Immature natural killer cell (primary cell): ENCODE results near the gene PTPDC1. TPM values are rescaled to one million over a fixed set of nuclear protein-coding genes. Genes with fewer than 3 reads are reported as not detected.
"Not testable (repeated sequence)": the region's sequence is repeated elsewhere in the genome, so short reads cannot be mapped to it uniquely, and the experiment has no call there.

Source experiments
- DNase-seq, 3 donors: peaks; one replicate each; pipeline ENCODE4 v3.0.0; 2022; ENCODE audit warnings: mixed read lengths in 1 of 3
- H3K27ac Mint-ChIP-seq, 6 donors: one replicate each; pipeline ENCODE4 v1.8.0; 2020; ENCODE audit warnings: mixed read lengths in 6 of 6, mild to moderate bottlenecking in 5 of 6, inconsistent platforms in 4 of 6, moderate library complexity in 3 of 6
- H3K27me3 Mint-ChIP-seq, 3 donors: one replicate each; pipeline ENCODE4 v1.8.0; 2020 to 2021; ENCODE audit warnings: low read depth in 3 of 3, mild to moderate bottlenecking in 3 of 3, mixed read lengths in 3 of 3, moderate library complexity in 3 of 3, inconsistent platforms in 1 of 3
- H3K36me3 Mint-ChIP-seq, 3 donors: one replicate each; pipeline ENCODE4 v1.8.0; 2020; ENCODE audit warnings: mixed read lengths in 3 of 3, inconsistent platforms in 2 of 3, mild to moderate bottlenecking in 2 of 3
- H3K4me1 Mint-ChIP-seq, 2 donors: one replicate each; pipeline ENCODE4 v1.8.0; 2020; ENCODE audit warnings: inconsistent platforms in 2 of 2, mild to moderate bottlenecking in 2 of 2, mixed read lengths in 2 of 2, moderate library complexity in 1 of 2
- H3K4me3 Mint-ChIP-seq, 5 donors: one replicate each; pipeline ENCODE4 v1.8.0; 2020; ENCODE audit warnings: mild to moderate bottlenecking in 5 of 5, mixed read lengths in 5 of 5, inconsistent platforms in 3 of 5, moderate library complexity in 3 of 5
- H3K9me3 Mint-ChIP-seq, 6 donors: one replicate each; pipeline ENCODE4 v1.8.0; 2020; ENCODE audit warnings: mild to moderate bottlenecking in 6 of 6, mixed read lengths in 6 of 6, inconsistent platforms in 4 of 6, moderate library complexity in 3 of 6
- polyA plus RNA-seq, 3 donors: library from polyadenylated mRNA; unstranded; fragments of 300-500 nt; fragmentation: Illumina TruSeq; gene quantifications; one replicate each; pipeline ENCODE4 v1.2.3, GENCODE V29; 2021

PTPDC1 gene
- polyA plus RNA-seq, 3 donors from 2014 or later = 0.30 to 0.99 (median 0.95) TPM

DNA sequence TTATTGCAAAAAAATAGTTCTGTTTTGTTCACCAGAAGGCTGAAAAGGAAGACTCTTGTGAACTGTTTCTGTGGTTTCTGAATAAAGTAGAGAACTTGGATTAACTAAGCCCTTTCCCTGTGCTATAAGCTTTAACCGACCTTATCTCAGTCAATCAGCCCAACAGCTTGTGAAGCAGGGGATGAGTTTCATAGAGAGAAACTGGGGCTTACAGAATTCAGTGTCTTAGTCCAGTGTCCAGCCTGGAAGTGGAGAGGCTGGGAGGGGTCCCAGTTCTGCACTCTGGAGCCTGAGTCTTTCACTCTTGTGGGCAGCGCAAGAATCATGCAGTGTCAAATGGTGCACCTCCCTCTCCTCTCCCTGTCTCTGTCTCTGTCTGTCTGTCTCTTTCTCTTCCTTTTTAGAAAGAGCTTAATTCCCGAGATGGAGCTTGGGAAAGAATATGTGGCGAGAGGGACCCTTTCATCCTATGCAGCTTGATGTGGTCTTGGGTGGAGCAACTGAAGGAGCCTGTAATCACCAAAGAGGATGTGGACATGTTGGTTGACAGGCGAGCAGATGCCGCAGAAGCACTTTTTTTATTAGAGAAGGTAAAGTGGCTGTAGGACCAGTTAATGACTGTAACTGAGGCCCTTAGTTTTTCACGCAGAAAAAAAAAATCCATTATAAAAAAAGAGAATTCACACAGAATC, 17.0 kb downstream of the PTPDC1 start:
- Mint-ChIP-seq H3K27me3 (peaks cover 0 to 2% (median 0%) of the 10 kb centered on the region in 3 donors), H3K27ac (peak overlapping the region in 1 of 6 donors; percentile 4), H3K4me3 (peak overlapping the region in 2 of 5 donors; percentile 36 to 45), H3K4me1 (peaks cover 7 to 13% of the 10 kb centered on the region in 2 donors), H3K36me3 (peaks cover 0 to 4% (median 4%) of the 10 kb centered on the region in 3 donors), H3K9me3 (no peaks in the 10 kb centered on the region)
- no peak for DNase-seq

DNA sequence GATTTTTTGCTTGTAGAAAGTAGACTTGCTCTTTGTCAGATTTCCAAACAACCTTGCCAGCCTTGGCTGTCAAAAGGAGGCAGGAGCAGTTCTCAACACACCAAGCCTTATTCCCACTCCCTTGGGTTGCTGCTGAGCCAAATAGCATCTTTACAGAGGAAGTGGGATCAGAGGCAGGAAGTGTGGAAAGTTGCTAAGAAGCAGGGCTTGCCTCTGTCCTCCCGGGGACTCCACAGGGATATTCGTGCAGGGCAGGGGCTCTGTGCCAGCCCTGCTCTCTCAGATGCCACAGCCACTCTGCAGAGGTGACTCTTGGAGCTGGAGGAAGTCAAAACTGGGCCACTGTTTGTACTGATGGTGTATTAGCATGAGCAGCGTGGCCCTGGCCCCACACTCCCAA, 24.3 kb downstream of the PTPDC1 start:
- no peak for DNase-seq
- Mint-ChIP-seq H3K36me3 (peaks cover 0 to 4% (median 0%) of the 10 kb centered on the region in 3 donors), H3K4me1 (peaks cover 0 to 4% of the 10 kb centered on the region in 2 donors), H3K27me3 (peaks cover 0 to 2% (median 0%) of the 10 kb centered on the region in 3 donors), H3K4me3 (no peak overlapping the region), H3K27ac (no peak overlapping the region), H3K9me3 (peaks cover 0 to 4% (median 0%) of the 10 kb centered on the region in 6 donors)

DNA sequence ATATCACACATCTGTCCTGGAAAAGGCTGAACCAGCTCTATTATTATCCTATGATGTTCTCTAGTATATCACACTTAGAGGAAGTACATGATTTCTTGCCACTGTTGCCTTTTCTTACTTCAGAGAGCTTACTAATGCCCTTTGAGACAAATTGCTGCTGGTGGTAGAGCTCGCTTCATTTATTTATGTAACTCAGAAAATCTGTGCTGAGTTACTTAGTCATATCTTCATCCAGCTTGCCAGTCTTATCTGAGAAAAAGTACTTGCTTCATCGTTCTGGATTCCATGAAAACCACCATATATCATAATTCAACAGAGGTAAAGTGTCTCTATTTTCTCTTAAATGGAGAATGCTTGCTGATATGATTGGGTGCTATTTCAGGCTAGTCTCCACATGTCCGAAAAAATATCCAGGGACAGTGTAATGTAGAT, 26.6 kb downstream of the PTPDC1 start:
- Mint-ChIP-seq H3K4me1 (peaks cover 0 to 4% of the 10 kb centered on the region in 2 donors), H3K27ac (no peak overlapping the region), H3K9me3 (peaks cover 0 to 4% (median 0%) of the 10 kb centered on the region in 6 donors), H3K36me3 (no peaks in the 10 kb centered on the region), H3K27me3 (peaks cover 0 to 2% (median 0%) of the 10 kb centered on the region in 3 donors), H3K4me3 (no peak overlapping the region)
- DNase-seq = no peak

DNA sequence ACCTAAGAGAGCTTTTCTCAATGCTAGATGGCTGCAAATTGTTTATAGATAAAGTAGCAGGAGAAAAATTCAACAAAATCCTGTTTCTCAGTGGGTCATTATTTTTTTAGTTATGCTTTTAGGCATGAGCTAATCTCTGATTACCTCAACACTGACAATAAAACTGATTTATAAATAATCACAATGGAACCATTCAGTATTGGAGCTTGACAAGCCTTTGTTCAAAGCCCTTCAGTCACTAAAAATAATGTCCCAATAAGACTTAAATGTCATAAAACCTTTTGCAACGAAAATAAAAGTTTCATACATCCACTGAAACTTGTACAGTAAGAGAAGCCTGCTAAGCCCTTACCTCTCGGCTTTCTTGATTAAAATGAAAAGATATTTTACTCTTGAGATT, 27.2 kb downstream of the PTPDC1 start:
- peaks cover 0 to 4% of the 10 kb centered on the region in 2 donors for H3K4me1 Mint-ChIP-seq
- peaks cover 0 to 2% (median 0%) of the 10 kb centered on the region in 3 donors for H3K27me3 Mint-ChIP-seq
- H3K9me3 Mint-ChIP-seq = peaks cover 0 to 4% (median 0%) of the 10 kb centered on the region in 6 donors
- no peaks in the 10 kb centered on the region for H3K36me3 Mint-ChIP-seq
- H3K4me3 Mint-ChIP-seq = no peak overlapping the region
- no peak for DNase-seq
- H3K27ac Mint-ChIP-seq = no peak overlapping the region

DNA sequence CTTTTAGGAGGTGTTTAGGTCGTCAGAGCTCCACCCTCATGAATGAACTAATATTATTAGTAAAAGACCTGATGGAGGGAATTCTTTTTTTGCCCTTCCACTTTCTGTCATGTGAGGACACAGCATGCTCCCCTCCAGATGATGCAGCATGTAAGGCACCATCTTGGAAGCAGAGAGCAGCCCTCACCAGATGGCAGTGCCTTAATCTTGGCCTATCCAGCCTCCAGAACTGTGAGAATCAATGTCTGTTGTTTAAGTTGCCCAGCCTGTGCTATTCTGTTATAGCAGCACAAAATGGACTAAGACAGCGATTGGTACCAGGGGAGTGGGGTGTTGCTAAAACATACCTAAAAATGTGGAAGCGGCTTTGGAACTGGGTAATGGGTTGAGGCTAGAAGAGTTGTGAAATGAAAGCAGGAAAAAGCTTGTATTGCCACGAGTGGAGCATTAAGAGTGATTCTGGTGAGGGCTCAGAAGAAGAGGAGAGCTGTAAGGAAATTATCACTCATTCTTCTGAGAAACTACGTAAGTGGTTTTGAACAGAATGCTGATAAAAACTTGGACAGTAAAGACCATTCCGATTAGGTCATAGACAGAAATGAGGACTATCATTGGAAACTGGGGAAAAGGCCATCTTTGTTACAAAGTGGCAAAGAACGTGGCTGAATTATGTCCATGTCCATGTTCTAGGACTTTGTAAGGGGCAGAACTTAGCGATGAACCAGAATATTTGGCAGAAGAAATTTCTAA, 28.6 kb downstream of the PTPDC1 start:
- peaks cover 0 to 4% of the 10 kb centered on the region in 2 donors for H3K4me1 Mint-ChIP-seq

DNA sequence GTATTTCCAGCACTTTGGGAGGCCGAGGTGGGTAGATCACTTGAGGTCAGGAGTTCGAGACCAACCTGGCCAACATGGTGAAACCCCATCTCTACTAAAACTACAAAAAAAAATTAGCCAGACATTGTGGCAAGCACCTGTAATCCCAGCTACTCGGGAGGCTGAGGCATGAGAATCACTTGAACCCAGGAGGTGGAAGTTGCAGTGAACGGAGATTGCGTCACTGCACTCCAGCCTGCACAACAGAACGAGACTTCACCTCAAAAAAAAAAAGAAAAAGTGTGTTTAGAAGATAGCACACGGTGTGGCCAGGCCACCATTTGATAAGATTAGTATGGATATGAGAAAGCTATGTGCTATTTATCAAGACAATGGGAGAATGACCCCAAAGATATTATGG, 35.8 kb downstream of the PTPDC1 start:
- H3K4me1 Mint-ChIP-seq, DNase-seq, H3K27ac Mint-ChIP-seq, H3K36me3 Mint-ChIP-seq, H3K9me3 Mint-ChIP-seq, H3K4me3 Mint-ChIP-seq, H3K27me3 Mint-ChIP-seq: not testable (repeated sequence)

More for the DNA sequence above, 28.6 kb downstream of the PTPDC1 start:
- Mint-ChIP-seq H3K9me3 (peaks cover 0 to 4% (median 0%) of the 10 kb centered on the region in 6 donors), H3K4me3 (no peak overlapping the region), H3K27me3 (peaks cover 0 to 2% (median 0%) of the 10 kb centered on the region in 3 donors), H3K27ac (no peak overlapping the region), H3K36me3 (no peaks in the 10 kb centered on the region)
- DNase-seq = no peak

DNA sequence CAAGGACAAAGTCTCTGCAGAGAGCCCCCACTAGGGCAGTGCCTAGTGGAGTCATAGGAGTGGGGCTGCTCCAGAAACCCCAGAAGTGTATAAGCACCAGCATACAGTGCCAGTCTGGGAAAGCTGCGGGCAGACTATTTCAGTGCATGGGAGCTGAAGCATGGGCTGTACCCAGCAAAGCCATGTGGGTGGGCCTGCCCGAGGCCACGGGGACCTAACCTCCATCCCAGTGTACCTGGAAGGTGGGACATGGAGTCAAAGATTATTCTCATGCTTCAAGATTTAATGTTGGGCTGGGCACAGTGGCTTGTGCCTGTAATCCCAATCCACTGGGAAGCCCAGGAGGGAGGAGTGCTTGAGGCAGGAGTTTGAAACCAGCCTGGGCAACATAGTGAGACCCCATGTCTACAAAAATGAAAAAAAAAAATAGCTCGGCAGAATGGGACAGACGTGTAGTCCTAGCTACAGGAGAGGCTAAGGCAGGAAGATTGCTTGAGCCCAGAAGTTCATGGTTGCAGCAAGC, 36.7 kb downstream of the PTPDC1 start:
- no peaks in the 10 kb centered on the region for H3K4me1 Mint-ChIP-seq
- H3K4me3 Mint-ChIP-seq = no peak overlapping the region
- H3K9me3 Mint-ChIP-seq = peaks cover 0 to 2% (median 0%) of the 10 kb centered on the region in 6 donors
- DNase-seq = no peak
- no peaks in the 10 kb centered on the region for H3K36me3 Mint-ChIP-seq
- H3K27me3 Mint-ChIP-seq = peaks cover 0 to 2% (median 0%) of the 10 kb centered on the region in 3 donors
- H3K27ac Mint-ChIP-seq = no peak overlapping the region

DNA sequence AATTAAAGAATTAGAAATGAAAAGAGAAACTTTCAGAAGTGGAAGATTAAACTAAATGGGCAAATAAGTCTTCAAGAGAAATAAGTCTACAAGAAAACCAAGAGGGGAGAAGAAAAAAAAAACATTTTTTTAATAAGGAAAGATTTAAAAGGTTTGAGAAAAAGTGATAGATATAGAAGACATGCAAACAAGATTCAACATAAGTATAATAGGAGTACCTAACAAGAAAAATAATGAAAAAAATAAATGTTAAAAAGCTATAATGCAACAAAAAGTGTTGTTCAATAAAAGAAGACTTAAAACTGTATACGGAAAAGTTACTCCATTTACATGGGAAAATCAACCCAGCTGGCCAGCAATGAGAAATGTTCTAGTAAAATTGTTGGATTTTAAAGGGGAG, 42.6 kb downstream of the PTPDC1 start:
- Mint-ChIP-seq H3K27me3 (peaks cover 0 to 4% (median 4%) of the 10 kb centered on the region in 3 donors), H3K27ac (no peak overlapping the region), H3K4me1 (no peaks in the 10 kb centered on the region), H3K4me3 (no peak overlapping the region), H3K36me3 (peaks cover 0 to 6% (median 5%) of the 10 kb centered on the region in 3 donors), H3K9me3 (peaks cover 4 to 29% (median 14%) of the 10 kb centered on the region in 6 donors)
- no peak for DNase-seq

DNA sequence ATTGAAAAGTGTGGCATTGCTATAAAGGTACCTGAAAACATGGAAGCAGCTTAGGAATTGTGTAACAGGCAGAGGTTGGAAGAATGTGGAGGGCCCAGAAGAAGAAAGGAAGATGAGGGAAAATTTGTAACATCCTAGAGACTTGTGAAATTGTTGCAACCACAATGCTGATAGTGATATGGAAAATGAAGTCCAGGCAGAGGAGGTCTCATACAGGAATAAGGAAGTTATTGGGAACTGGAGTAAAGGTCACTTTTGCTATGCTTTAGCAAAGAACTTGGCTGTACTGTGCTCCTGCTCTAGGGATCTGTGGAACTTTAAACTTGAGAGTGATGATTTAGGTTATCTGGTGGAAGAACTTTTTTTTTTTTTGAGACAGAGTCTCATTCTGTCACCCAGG, 43.5 kb downstream of the PTPDC1 start:
- Mint-ChIP-seq H3K27me3 (peaks cover 0 to 4% (median 4%) of the 10 kb centered on the region in 3 donors), H3K4me1 (no peaks in the 10 kb centered on the region), H3K9me3 (peaks cover 4 to 29% (median 14%) of the 10 kb centered on the region in 6 donors), H3K27ac (no peak overlapping the region), H3K4me3 (no peak overlapping the region), H3K36me3 (peaks cover 0 to 6% (median 5%) of the 10 kb centered on the region in 3 donors)
- no peak for DNase-seq

DNA sequence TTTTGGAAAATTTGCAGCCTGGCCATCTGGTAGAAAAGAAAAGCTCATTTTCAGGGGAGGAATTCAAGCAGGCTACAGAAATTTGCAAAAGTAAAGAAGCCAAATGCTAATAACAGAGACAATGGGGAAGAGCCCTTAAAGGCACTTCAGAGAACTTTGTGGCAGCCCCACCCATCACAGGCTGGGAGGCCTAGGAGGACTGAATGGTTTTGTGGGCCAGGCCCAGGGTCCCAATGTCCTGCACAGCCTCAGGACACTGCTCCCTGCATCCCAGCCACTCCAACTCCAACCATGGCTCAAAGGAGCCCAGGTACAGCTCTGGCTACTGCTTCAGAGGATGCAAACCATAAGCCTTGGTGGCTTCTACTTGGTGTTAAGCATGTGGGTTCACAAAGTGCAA, 44.3 kb downstream of the PTPDC1 start:
- Mint-ChIP-seq H3K27me3 (peaks cover 0 to 4% (median 2%) of the 10 kb centered on the region in 3 donors), H3K4me1 (no peaks in the 10 kb centered on the region), H3K27ac (no peak overlapping the region), H3K9me3 (peaks cover 4 to 29% (median 14%) of the 10 kb centered on the region in 6 donors), H3K36me3 (peaks cover 0 to 6% (median 5%) of the 10 kb centered on the region in 3 donors), H3K4me3 (no peak overlapping the region)
- no peak for DNase-seq

DNA sequence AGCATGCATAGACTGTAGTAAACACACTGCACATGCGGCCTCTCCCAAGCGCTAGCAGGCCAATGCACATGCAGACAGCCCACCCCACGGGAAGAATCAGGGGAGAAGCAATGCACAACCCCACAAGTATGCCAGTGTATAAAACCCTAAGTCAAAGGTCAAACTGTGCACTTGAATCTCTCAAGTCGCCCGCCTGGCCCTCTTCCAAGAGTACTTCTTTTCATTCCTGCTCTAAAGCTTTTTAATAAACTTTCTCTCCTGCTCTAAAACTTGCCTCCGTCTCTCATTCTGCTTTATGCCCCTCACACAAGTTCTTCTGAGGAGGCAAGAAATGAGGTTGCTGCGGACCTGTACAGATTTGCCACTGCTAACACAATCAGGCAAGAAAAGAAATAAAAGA, 50.4 kb downstream of the PTPDC1 start:
- H3K9me3 Mint-ChIP-seq = peaks cover 0 to 4% (median 0%) of the 10 kb centered on the region in 6 donors
- no peaks in the 10 kb centered on the region for H3K36me3 Mint-ChIP-seq
- no peaks in the 10 kb centered on the region for H3K4me1 Mint-ChIP-seq
- no peak for DNase-seq
- H3K27me3 Mint-ChIP-seq = peaks cover 0 to 3% (median 2%) of the 10 kb centered on the region in 3 donors
- H3K4me3 Mint-ChIP-seq = no peak overlapping the region
- no peak overlapping the region for H3K27ac Mint-ChIP-seq

DNA sequence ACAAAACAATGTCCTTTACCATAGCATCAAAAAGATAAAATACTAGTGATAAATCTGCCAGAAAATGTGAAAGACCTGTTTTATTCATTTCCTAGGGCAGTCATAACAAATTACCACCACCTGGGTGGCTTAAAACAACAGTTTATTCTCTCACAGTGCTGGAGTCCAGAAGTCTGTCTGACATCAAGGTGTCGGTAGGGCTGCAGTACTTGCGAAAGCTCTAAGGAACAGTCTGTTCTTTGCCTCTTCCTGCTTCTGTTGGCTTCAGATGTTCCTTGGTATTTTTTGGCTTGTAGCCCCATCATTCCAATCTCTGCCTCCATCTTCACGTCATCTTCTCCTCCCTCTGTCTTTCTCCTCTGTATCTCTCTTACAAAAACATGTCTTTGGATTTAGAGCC, 51.0 kb downstream of the PTPDC1 start:
- no peak for DNase-seq
- Mint-ChIP-seq H3K27me3 (peaks cover 0 to 3% (median 2%) of the 10 kb centered on the region in 3 donors), H3K27ac (no peak overlapping the region), H3K9me3 (no peaks in the 10 kb centered on the region), H3K36me3 (no peaks in the 10 kb centered on the region), H3K4me1 (no peaks in the 10 kb centered on the region), H3K4me3 (no peak overlapping the region)

DNA sequence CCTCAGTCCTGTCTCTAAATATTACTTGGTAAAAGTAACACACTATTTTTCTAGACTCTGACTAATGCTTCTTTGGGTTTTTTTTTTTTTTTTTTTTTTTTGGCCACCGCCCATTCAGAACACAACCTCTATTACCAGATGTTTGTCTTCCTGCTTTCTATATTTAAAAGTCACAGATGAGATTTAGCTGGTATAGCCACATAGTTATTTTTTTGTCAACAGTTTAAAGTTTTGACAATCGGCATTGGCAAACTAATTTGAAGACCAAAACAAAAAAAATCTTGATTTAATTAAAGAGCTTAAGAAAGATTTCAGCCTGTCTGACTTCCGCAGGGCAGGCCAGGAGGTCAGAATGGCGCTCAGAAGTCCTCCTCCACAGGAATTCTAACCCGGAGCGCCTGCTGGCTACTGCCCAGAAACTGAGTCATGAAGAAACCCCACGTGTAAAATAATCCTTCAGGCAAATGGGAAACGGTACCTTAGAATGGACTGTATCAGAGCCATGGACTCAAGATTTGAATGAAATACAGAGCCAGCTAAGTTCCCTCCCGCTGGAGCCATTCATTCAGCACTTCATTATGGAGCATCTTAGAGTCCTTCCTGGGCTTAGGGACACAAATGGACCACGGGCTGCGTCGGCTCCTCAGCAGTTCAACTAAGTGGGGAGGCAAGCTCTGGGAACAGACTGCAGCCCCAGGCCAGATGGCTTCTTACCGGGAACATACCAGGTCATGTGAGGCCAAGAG, 55.6 kb downstream of the PTPDC1 start:
- peaks cover 0 to 3% (median 1%) of the 10 kb centered on the region in 3 donors for H3K27me3 Mint-ChIP-seq
- H3K27ac Mint-ChIP-seq = no peak overlapping the region
- H3K36me3 Mint-ChIP-seq = no peaks in the 10 kb centered on the region
- no peaks in the 10 kb centered on the region for H3K4me1 Mint-ChIP-seq
- no peak overlapping the region for H3K4me3 Mint-ChIP-seq
- H3K9me3 Mint-ChIP-seq = no peaks in the 10 kb centered on the region
- no peak for DNase-seq
